HG02885 (cell line): ENCODE results near the gene GLTP.

ENCODE experiments used
- ATAC-seq: cut with Tn5 transposase; IDR thresholded peaks from one replicate; pipeline ENCODE4 v1.9.1; 2021; ENCODE audit warnings: mild to moderate bottlenecking; ENCODE audit not compliant: unreplicated experiment, poor library complexity

The GLTP gene

GRCh38 chr12:109807954-109808643 lies 72.2 kb downstream of the GLTP start:
- no peak for ATAC-seq

DNA sequence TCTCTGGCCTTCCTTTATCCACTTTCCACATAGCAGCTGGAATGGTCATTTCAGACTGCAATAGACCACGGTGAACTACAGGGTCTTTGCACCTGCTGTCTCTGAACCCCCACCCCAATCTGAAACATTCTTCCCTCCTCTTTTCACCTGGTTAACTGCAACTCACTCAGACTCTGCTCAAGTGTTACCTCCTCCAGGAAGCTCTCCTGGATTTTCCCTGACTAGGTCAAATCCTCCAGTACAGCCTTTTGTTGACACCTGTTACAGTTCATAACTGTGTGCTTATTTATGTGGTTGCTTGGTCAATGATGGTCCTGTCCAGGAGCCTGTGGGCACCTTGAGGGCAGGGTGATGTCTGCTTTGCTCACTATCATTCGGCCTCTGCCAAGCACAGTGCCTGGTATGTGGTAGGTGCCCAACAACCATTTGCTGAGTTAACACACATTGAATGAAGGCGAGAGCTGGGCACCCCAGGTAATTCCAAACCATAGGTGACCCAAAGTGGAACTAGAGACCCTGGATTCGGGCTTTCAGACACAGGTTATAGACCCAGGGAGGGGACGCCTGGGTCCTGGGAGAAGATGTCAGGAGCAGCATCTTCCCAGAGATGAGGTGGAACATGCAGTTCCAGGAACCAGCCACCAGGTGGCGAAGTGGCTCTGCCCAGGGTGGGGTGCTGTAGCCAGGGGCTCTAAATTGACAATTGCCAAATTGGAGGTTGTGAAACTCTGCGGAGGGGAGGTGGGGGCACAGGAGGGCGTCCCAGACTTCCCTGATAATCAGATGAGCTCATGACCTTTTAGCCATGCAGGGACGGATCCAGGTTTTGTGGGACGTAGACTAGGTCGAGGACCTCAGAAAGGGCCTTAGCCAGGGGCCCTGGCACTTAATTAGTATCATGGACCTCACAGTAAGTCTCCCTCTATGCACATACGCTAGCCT lies 75.2 kb downstream of the GLTP start:
- no peak for ATAC-seq

DNA sequence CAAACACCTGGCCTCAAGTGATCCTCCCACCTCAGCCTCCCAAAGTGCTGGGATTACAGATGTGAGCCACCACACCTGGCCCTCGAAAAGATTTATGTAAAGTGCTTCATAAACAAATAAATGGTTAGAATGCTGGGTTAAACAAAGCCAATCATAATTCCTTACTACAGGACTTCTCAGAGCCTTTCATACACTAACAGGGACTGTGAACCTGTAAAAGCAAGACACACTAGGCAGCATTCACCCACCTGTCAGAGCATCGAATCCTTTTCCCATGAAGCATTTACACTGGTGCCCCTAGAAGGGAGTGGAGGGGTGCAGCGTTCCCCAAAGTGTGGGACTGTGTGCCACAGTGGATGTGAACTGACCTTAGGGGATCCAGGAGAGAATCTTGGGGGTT lies 76.7 kb downstream of the GLTP start:
- no peak for ATAC-seq

DNA sequence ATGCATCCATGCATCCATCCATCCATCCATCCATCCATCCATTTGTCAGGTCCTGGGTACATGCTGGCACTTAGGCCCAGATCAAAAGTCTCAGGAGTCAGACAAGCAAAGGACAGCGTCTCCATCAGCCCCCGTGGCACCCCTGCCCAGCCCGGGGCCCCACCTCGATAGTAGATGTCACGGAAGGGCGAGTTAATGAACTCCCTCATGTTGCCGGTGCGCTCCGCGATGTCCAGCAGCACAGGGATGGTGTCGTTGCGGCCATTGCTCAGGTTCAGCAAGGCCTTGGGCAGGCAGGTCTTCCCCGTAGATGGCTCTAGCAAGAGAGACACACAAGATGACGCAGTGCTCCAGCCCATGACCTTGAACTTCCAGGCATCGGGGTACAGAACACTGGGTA lies 77.5 kb downstream of the GLTP start:
- ATAC-seq = no peak
